ENCODE data around the gene ZKSCAN8.

ZKSCAN8 gene

GRCh38 chr6:28206928-28207509 lies 65.3 kb downstream of the ZKSCAN8 start:
- DNase-seq (ENCODE audit: low read depth): peak; percentile 7

GRCh38 chr6:28207510-28208110 lies 65.9 kb downstream of the ZKSCAN8 start:
- peak; percentile 46 for DNase-seq (ENCODE audit: low read depth)

- no peak for DNase-seq (ENCODE audit: low read depth)
Measured at GRCh38 chr6:28208111-28208659, 66.5 kb downstream of the ZKSCAN8 start.
